Activated CD4-positive, alpha-beta T cell treated with anti-CD3 and anti-CD28 coated beads for 48 hours (primary cell): ENCODE results near the gene SMAD3.
A peak's percentile ranks its signal among the peaks of the same experiment; 100 is the strongest.
"Not testable (repeated sequence)": the region's sequence is repeated elsewhere in the genome, so short reads cannot be mapped to it uniquely, and the experiment has no call there.

Experiments
- DNase-seq: peaks from one replicate; pipeline ENCODE4 v3.0.0-alpha.2; 2020

Gene SMAD3

DNA sequence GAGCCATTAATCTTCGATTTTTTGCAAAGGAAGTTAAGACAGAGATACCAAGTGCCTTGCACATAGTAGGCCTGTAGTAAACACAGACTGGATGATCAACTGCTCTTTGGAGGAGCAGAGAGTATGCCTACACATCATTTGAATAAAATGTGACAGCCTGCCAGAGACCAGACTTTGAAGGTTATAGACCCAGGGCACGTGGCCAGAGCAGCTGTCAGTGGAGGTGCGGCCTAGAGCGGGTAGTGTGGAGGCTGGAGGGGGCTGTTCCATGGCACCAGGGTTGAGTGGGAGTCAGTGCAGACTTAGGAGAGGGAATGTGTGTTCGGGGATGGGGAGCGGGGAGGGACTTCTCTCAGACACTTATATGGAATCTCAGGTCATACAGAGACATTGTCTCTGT, 80.8 kb downstream of the SMAD3 start:
- no peak for DNase-seq

DNA sequence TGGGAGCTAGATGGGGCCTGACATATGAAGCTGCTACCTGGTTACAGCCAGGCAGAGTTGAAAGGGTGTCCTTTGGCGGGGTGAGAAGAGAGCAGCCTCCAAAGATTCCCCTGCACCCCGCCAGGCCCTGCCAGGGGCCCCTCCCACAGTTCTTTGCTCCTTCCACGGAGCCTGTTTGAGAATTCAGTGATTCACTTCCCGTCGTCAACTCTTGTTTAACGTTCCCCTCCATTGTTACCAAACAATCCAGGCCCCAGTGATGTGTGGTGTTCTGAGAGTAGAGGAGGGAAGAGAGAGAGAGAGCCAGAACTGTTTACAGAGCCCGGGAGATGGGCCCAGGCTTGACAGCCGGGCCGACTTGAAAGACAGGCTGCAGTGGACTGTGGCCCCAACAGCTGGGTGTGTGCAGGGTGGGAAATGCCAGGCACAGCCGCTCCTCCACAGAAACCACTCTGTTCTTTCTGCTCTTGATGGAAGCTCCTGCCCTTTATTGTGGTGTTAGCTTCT, 81.5 kb downstream of the SMAD3 start:
- peak; percentile 66 for DNase-seq

DNA sequence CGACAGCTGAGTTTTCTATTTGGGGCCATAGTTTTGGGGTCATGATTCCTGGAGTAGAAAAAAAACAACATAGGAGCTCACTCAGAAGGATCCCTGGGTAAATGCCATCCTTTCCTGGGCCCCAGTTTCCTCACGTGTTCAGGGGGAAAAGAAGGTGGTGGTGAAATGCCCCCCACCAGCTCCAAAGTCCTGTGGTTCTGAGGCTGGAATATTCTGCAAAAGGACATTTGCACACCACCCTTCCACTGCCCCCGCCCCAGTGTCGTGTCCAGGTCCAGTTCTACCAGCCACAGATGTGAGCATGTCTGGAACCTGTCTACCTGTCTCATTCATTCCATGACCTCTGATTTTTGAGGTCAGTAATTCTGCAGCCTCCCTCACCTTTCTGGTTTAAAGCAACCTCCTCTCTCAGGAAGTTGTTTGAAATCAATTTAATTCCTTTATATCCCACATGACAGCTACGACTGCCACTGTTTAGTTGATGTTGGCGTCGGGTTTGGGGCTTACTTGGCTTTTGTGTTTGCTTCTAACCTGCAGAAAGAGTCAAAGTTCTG, 82.1 kb downstream of the SMAD3 start:
- no peak for DNase-seq

DNA sequence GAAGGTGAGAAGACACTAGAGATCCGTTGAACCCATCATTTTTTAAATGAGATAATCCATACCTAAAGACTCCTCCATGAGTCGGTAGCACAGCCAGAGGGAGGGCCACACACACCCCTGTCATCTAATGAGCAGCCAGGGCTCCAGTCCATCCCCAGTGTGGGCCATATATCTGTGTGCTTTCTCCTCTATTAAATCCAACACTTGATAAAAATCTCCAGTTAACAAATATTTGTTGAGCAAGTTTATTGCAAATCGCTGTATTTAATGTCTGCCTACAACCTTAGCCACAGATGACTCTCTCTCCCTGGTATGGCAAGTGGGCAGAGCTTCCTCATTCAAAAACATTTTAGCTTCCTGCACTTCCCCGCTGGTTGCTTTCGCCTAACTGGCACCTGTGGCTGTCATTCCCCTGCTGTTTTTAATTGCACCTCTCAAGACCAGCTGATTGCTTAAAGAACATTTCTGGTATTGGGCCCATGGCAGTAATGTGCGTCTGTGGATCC, 82.8 kb downstream of the SMAD3 start:
- DNase-seq = no peak

DNA sequence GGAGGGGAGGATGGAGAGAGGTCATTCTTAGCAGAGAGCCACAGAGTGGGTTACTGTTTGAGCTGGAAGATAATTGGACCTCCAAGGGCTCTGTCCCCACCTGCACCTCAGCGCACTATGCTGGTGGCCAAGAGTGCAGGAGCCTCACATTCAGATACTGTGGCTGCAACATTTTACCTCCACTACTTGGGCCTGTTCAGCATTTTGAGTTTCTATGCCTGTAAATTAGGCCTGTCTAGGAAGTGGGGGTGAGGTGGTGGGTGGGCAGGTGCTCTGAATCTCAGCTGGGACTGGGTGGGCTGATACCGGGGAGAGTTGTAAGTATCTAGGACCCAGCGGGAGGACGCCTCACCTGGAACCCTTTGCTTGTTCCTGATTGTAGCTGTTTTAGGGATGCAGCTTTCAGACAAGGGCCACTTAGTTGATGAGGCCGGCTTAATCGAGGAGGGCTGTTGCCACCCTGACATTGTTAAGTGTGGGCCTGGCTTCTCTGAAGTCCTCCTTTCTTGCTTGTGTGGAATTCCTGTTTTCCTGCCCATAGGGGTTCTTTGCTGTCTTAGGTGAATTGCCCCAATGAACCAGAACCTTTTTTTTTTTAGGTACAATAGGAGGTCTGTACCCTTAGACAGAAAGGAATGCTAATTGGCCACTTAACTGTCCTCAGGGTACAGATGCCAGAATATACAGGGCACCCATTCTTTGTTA, 83.8 kb downstream of the SMAD3 start:
- no peak for DNase-seq

DNA sequence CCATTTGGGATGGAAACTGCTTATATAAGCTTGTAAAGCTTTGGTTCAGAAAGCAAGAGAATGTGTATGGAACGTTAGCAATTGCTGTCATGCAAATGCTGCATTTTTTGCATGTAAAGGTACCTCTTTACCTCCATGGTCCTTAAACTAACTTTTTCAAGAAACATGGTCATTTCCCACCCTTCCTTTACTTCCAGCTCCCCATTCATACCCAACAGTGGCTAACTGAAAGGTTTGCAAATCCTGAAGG, 84.3 kb downstream of the SMAD3 start:
- no peak for DNase-seq

DNA sequence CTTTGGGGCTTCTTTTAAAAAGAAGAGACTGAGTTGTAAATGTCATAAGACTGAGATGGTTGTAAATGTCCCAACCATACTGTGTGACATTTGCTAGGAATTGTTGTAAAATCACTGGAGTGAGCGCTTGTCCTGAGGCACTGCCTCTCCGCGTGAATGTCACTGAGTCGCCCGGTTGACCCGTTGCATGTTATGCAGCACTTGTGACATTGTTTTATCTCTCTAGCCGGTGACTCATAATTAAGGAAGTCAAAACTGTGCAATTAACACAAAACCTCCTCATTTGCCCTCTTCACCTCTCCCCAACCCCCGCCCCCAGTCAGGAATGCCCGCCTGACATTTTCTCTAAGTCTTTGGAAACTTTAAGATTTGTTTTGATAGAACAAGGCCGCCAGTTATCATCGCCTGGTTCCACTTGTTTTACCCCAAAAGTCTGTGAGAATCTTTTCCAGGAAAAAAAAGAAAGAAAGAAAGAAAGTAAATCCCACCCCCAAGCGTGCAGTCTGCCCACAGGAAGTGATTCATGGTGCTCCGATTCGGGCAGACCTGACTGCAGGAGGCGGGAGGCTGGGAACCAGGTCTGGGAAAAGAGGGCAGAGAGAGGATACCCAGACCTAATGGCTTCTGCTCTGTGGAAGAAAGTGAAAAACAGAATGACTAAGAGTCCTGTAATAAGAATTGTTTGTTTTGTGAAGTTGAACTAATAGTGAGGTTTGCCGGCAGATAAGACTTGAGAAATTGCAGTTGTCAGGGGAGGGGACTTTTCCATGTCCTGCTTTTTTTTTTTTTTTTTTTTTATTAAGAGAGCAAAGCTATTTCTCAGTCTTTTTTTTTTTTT, 84.8 kb downstream of the SMAD3 start:
- DNase-seq = peak; percentile 45

DNA sequence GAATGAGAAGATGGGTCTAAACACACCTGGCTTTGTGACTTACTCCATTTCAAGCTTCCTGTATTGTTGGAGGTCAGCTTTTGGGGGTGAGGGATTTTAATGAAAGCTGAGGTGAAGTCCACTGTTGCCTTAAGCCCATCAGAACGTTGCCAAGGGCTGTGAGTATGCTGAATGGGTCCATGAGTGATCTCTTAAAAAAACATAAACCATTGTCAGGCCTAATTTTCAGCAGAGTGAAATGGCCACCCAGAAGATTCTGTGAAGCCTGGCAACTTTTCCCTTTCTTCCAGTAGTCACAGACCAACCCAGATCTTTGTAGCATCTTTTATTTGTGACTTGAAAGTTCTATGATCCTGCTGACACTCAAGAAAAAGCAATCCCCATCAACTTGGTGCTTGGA, 87.0 kb downstream of the SMAD3 start:
- no peak for DNase-seq

DNA sequence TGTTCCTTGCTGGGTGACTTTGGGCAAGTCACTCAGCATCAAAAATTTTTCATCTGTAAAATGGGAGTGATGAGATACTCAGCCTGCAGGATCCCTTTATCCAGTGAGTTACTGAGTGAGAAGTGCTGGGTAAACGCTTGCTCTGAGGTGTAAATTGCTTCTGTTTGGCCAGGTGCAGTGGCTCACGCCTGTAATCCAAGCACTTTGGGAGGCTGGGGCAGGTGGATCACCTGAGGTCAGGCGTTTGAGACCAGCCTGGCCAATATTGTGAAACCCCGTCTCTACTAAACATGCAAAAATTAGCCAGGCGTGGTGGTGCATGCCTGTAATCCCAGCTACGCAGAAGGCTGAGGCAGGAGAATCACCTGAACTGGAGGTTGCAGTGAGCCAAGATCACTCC, 87.6 kb downstream of the SMAD3 start:
- not testable (repeated sequence) for DNase-seq

DNA sequence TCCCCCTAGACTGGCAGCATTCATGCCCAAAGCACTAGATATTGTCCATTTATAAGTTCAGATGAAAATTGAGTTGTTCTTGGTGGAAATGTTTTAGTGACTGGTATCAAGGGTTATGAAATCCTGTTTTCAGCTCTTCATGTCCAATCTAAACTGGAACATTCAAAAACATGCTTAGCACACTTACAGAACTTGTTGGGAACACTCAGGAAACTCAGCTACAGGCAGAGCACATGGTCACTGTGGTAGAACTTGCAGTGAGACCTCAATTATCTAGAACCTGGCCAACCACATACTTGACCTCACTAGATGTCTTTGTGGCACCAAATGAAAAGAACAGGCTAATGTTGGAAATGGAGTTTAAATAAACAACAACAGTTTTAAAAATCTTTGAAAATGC, 88.8 kb downstream of the SMAD3 start:
- DNase-seq = no peak

DNA sequence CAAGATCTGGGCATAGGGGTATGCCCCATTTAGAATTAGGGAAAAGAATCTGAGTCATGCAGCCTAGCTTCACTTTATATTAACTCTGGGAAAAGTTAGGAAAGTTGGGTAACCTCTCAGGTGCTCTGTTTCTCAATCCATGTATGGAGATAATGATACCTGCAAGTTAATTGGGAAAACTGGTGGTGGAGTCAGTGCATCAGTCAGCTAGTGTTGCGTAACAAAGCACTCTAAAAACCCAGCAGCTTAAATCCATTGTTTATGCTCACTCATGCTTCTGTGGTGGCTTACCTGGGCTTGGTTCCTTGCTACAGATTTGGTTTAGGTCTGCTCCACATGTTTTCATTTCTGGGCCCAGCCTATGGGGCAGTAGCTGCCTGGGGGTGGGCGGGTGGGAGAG, 91.0 kb downstream of the SMAD3 start:
- no peak for DNase-seq

DNA sequence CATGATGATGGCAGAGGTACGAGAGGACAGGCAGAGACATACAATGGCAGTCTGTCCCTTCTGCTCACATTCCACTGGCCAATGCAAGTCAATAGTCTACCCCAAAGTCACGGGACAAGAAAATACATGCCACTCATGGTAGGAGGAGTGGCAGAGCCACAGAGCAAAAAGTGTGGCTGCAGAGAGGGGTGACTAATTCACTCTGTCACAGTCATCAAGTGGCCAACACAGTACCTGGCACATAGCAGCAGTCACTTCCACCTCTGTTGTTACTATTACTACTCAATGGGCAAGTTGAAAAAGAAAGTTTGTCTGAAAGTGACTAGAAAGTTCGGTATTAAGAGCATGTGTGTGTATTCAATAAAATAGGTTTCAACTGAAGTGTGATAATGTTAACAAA, 91.4 kb downstream of the SMAD3 start:
- no peak for DNase-seq

DNA sequence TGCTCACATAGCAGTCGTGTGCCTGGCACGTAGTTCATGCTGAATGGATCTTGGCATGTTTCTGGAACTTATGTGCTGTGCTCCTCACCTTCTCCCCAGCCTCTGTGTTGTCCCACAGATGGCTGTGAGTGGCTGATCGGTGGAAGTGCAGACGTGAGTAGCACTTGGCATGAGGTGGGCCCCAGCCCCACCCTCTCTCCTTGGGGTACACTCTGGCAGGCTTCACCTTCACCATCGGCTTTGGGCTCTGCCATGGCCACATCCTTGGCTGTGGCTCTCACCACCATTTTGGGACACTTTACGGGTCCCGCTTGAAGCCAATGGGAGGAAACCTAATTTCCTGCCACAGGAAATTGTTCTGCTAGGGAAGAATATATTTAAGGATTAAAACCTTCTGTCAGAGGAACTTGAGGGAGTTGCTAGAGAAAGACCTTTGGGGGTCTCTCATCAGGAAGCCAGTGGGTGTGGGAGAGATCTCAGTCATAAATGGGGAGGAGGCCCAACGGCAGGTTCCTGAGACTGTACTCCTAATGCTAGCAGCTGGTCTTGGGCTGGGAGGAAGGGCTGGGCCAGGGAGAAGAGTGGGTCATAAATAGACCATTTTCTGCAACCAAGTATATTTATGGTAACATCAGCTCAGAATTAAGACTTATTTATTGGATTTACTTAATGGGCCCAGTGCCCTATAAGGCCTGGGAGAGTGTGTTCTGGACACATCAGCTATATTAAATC, 92.3 kb downstream of the SMAD3 start:
- no peak for DNase-seq

DNA sequence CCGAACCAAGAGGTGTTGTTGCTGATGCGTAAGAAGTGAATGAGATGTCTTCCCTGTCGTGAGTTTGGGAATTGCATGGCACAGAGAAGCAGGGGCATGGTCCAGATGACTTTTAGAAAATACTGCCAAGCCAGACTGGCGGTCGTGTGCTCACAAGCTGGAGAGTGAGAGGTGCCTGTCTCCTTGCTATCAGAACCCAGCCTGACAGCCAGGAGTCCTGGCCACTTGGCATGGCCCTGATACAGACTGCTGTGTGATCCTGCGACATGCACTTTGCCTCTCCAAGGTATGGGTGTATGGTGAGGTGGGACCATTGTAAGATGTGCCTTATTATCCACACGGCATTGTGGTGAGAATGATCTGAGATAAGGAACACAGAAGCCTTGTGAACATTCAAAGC, 93.0 kb downstream of the SMAD3 start:
- DNase-seq = no peak

DNA sequence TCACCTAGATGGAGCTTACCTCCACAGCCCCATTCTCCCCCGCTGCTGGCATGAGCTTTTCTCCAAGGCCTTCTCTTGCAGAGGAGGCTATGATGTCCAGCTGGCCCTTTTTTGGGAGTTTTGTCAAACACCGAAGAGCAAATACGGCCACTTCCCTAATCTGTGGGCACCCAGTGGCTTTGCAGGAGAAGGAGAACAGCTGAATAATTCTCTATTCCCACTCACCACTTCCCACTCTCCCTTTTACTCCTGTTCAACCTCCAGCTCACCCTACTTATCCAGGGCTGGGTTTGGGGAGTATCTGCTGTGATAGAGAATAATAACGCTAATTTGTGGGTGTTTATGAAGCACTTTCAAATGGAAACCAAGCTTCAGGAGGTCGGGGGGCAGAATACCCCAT, 96.0 kb downstream of the SMAD3 start:
- DNase-seq = no peak

DNA sequence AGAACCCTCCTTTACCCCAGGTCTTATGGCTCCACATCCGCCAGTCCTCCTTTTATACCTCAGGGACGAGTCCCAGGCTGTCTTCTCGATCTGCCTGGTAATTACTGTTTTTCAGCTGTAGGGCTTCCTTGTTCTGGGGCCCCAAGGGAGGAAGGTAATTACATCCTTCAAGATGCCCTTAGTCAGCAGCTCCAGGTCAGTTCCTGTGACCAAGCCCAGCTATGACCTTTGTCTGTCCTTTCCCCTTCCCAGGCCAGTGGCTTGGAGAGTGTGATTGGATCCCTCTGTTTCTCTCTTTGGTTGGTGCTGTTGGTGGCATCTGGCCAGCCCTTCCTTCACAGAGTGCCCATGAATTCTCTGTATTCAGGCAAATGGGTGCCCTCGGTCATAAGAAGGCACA, 96.5 kb downstream of the SMAD3 start:
- no peak for DNase-seq

DNA sequence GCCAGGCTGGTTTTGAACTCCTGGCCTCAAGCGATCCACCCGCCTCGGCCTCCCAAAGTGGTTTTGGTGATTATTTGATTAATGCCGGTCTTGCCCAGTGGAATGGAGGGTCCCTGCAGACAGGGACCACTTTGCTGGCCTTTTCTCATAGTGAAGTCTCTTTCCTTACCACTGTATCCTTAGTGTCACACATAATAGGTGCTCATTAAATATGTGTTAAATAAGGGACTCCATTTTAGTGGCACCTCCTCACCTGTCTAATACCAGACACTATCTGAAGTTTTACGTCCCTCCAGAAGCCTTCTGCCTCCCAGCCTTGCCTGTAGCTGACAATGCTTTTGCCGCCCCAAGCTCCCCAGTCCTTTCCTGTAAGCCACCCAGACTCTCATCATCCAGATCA, 97.8 kb downstream of the SMAD3 start:
- DNase-seq = no peak

DNA sequence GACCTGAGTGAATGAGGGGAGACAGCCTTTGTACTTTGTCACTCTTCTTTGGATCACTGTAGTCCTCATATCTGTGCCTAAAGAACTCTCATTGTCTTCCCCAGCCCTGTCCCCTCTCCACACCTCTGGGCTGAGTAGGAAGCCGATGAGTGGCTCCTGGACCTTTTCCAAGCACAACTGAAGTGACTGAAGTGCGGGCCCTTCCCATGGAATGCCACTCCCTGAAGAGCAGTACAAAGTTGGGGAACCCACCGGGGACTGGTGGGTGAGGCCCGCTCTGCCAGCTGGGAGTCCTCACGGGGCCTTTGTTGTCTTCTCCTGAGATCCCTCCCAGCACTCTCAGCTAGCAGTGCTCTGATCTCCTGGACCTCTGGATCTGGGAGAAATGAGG, 99.0 kb downstream of the SMAD3 start:
- no peak for DNase-seq

DNA sequence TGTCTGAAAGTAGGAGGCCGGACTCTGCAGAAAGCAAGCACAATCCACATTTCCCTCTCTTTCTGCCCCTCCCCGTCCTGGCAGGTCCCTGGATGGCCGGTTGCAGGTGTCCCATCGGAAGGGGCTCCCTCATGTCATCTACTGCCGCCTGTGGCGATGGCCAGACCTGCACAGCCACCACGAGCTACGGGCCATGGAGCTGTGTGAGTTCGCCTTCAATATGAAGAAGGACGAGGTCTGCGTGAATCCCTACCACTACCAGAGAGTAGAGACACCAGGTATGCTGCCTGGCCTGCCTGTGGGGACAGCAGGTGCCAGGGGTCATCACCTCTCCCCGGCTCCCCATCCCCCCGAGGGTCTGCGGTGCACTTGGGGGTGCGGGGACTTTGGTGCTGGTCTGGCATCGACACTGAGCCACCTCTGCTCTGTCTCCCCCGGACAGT, 99.4 kb downstream of the SMAD3 start:
- no peak for DNase-seq

DNA sequence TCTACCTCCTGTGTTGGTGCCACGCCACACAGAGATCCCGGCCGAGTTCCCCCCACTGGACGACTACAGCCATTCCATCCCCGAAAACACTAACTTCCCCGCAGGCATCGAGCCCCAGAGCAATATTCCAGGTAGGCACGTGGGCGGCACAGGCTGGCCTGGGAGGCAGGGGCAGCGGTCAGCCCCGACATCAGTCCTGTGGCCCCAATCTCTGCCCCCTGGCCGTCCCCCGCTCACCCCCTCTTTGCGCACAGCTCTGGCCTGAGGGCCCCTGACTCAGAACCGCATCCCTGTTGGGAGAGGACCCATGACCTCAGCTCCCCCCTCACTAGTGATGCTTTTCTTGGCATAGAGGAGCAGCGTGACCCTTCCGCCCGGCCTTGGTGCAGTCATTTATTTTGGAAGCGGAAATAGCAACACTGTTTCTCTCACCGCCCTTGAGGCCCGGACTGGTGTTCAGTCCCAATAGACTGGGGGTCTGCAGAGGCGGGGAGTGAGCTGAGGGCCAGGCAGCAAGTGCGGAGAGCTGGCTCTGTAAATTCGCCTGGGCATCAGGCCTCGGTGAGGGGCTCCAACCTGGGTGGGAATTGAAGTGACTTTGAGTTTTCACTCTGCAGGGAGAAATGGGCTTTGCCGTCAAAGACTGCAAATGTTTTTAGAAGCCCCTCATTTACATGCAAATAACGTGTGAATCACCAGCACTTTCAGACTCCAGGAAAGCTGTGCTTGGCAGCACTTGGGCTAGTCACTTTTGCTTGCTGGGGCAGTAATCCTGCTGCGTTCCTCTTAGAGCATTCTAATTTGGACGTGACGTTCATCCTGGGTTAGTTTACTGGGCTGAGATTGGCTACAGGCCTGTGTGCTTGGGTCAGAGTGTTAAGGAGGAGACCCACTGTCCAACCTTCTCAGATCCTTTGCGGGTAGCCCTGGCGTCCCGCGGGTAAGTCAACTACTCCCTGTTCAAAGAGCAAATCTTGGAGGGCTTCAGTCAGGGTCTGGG, 100.2 kb downstream of the SMAD3 start:
- DNase-seq = no peak

DNA sequence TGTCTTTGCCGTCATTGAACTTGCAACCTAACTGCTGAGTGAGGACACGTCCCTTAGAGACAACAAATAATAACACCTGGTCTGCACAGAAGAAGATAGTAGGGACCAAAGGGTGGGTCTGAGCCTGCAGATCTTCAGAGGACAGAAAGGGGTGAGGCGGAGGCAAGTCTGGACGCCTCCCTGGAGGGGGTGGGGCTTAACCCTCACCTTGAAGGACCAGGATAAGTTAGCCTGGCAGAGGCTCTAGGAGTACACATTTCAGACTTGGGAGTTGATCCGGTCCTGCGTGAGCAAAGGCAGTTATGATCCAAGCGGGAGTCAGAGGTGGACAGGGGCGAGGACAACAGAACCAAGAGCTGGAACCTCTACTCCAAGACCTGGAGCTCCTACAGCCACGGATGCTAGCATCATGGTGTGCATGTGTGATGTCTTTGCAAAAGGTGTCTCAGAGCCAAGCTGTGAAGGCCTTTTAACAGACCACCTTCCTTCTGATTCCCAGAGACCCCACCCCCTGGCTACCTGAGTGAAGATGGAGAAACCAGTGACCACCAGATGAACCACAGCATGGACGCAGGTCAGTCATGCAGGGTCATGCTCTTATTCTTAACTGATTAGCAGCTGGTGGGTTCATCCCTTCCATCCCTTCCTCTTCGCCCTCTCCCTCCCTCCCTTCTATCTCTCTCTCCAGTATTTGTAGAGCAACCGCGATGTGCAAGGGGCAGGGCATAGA, 101.0 kb downstream of the SMAD3 start:
- no peak for DNase-seq
